ES-I3 (cell line): Measurements from ENCODE around the gene GALNT11.

Source experiments
- H3K36me3 ChIP-seq: 2 replicates; pipeline ENCODE4 v1.6.1; 2013; ENCODE audit warnings: mild to moderate bottlenecking, low read length, control low read depth, moderate library complexity; ENCODE audit not compliant: insufficient read depth
- H3K4me1 ChIP-seq: 2 replicates; pipeline ENCODE4 v1.6.1; 2013; ENCODE audit warnings: mild to moderate bottlenecking, control low read depth, low read length; ENCODE audit not compliant: insufficient read depth
- H3K9ac ChIP-seq: 2 replicates; pipeline ENCODE4 v1.6.1; 2013; ENCODE audit warnings: low read depth, mild to moderate bottlenecking, low read length, moderate library complexity
- H3K9me3 ChIP-seq: 2 replicates; pipeline ENCODE4 v1.6.1; 2013; ENCODE audit warnings: mild to moderate bottlenecking, low read length, moderate library complexity; ENCODE audit not compliant: control insufficient read depth, insufficient read depth

GALNT11 gene

GRCh38 chr7:152025077-152025936, at the start of gene GALNT11:
TSS of gene GALNT11 (plus strand) at chr7:152025674. CDS start at chr7:152094228, 68,554 bp downstream.
- Histone ChIP-seq H3K4me1 (peaks cover 6% of the 10 kb centered on the region), H3K9me3 (no peaks in the 10 kb centered on the region), H3K36me3 (no peaks in the 10 kb centered on the region), H3K9ac (peak within 1 kb of the TSS; percentile 74)

GRCh38 chr7:151978616-151979015, 46.9 kb upstream of the GALNT11 start:
- Histone ChIP-seq H3K4me1 (no peaks in the 10 kb centered on the region), H3K9me3 (no peaks in the 10 kb centered on the region), H3K36me3 (no peaks in the 10 kb centered on the region), H3K9ac (no peak overlapping the region)

GRCh38 chr7:151981223-151981622, 44.3 kb upstream of the GALNT11 start:
- H3K9me3 ChIP-seq: no peaks in the 10 kb centered on the region
- no peaks in the 10 kb centered on the region for H3K36me3 ChIP-seq
- no peaks in the 10 kb centered on the region for H3K4me1 ChIP-seq
- no peak overlapping the region for H3K9ac ChIP-seq

GRCh38 chr7:151982806-151983205, 42.7 kb upstream of the GALNT11 start:
- H3K36me3 ChIP-seq: no peaks in the 10 kb centered on the region
- no peaks in the 10 kb centered on the region for H3K9me3 ChIP-seq
- no peaks in the 10 kb centered on the region for H3K4me1 ChIP-seq
- H3K9ac ChIP-seq: no peak overlapping the region

GRCh38 chr7:151984612-151985011, 40.9 kb upstream of the GALNT11 start:
- Histone ChIP-seq H3K4me1 (no peaks in the 10 kb centered on the region), H3K36me3 (no peaks in the 10 kb centered on the region), H3K9me3 (no peaks in the 10 kb centered on the region), H3K9ac (no peak overlapping the region)

- Histone ChIP-seq H3K9me3 (no peaks in the 10 kb centered on the region), H3K9ac (no peak overlapping the region), H3K4me1 (no peaks in the 10 kb centered on the region; the same call in 1 of the 2 replicates), H3K36me3 (no peaks in the 10 kb centered on the region)
Measured at GRCh38 chr7:151987748-151988529, 37.5 kb upstream of the GALNT11 start.

GRCh38 chr7:151992375-151992774, 33.1 kb upstream of the GALNT11 start:
- Histone ChIP-seq H3K9ac (no peak overlapping the region), H3K36me3 (no peaks in the 10 kb centered on the region), H3K4me1 (peaks cover 3% of the 10 kb centered on the region; the same call in 1 of the 2 replicates), H3K9me3 (no peaks in the 10 kb centered on the region)

GRCh38 chr7:151993977-151994676, 31.3 kb upstream of the GALNT11 start:
- Histone ChIP-seq H3K4me1 (peaks cover 3% of the 10 kb centered on the region; the same call in 1 of the 2 replicates), H3K9me3 (no peaks in the 10 kb centered on the region), H3K9ac (no peak overlapping the region; the same call in 1 of the 2 replicates), H3K36me3 (no peaks in the 10 kb centered on the region)

GRCh38 chr7:151999424-152000090, 25.9 kb upstream of the GALNT11 start:
- Histone ChIP-seq H3K36me3 (no peaks in the 10 kb centered on the region), H3K4me1 (no peaks in the 10 kb centered on the region), H3K9me3 (no peaks in the 10 kb centered on the region), H3K9ac (no peak overlapping the region)

GRCh38 chr7:152000191-152000590, 25.3 kb upstream of the GALNT11 start:
- Histone ChIP-seq H3K9me3 (no peaks in the 10 kb centered on the region), H3K9ac (no peak overlapping the region), H3K36me3 (no peaks in the 10 kb centered on the region), H3K4me1 (no peaks in the 10 kb centered on the region)

- H3K4me1 ChIP-seq: no peaks in the 10 kb centered on the region
- no peaks in the 10 kb centered on the region for H3K36me3 ChIP-seq
- no peak overlapping the region for H3K9ac ChIP-seq
- no peaks in the 10 kb centered on the region for H3K9me3 ChIP-seq
Measured at GRCh38 chr7:152006336-152006735, 19.1 kb upstream of the GALNT11 start.

GRCh38 chr7:152011860-152012259, 13.6 kb upstream of the GALNT11 start:
- Histone ChIP-seq H3K9ac (no peak overlapping the region), H3K4me1 (no peaks in the 10 kb centered on the region), H3K9me3 (0 out of 2 replicates have a peak, but pooled peaks cover 4% of the 10 kb centered on the region), H3K36me3 (no peaks in the 10 kb centered on the region)

- no peaks in the 10 kb centered on the region for H3K4me1 ChIP-seq
- no peaks in the 10 kb centered on the region for H3K36me3 ChIP-seq
- no peak overlapping the region for H3K9ac ChIP-seq
- 0 out of 2 replicates have a peak, but pooled peaks cover 4% of the 10 kb centered on the region for H3K9me3 ChIP-seq
Measured at GRCh38 chr7:152013230-152013629, 12.2 kb upstream of the GALNT11 start.

- Histone ChIP-seq H3K9ac (no peak overlapping the region), H3K4me1 (no peaks in the 10 kb centered on the region), H3K36me3 (no peaks in the 10 kb centered on the region), H3K9me3 (0 out of 2 replicates have a peak, but pooled peaks cover 4% of the 10 kb centered on the region)
Measured at GRCh38 chr7:152013974-152014373, 11.5 kb upstream of the GALNT11 start.
